Activated naive CD8-positive, alpha-beta T cell treated with anti-CD3 and anti-CD28 coated beads, Interleukin-2, amount 10 ng/mL, durations not matched to agents 7 days and 5 days (primary cell): ENCODE data around the gene MALAT1. TPM values are rescaled to one million over a fixed set of nuclear protein-coding genes. Genes with fewer than 3 reads are reported as not detected.
A peak's percentile ranks its signal among the peaks of the same experiment; 100 is the strongest.
"Not testable (repeated sequence)": the region's sequence is repeated elsewhere in the genome, so short reads cannot be mapped to it uniquely, and the experiment has no call there.

Experiments used
- ATAC-seq: fragments of 150-1000 bp; cut with Tn5 transposase; one replicate; pipeline ENCODE4 v1.10.0; 2021; ENCODE audit warnings: low read depth, moderate library complexity
- POLR2A ChIA-PET: fragments of 350-600 bp; sonication (Branson Sonifier 250); formaldehyde crosslinking; loops from one replicate; lab custom pipeline; 2021; ENCODE audit warnings: antibody characterized with exemption; lab: Charles Lee
- DNase-seq: peaks from one replicate; pipeline ENCODE4 v3.0.0; 2021
- H3K27ac Mint-ChIP-seq: one replicate; pipeline ENCODE4 v1.8.0; 2022; ENCODE audit warnings: mild to moderate bottlenecking, mixed read lengths
- H3K27me3 Mint-ChIP-seq: one replicate; pipeline ENCODE4 v1.8.0; 2022; ENCODE audit warnings: mild to moderate bottlenecking, moderate library complexity, mixed read lengths
- H3K36me3 Mint-ChIP-seq: one replicate; pipeline ENCODE4 v1.8.0; 2021; ENCODE audit warnings: mild to moderate bottlenecking, mixed read lengths
- H3K4me1 Mint-ChIP-seq: one replicate; pipeline ENCODE4 v1.8.0; 2021; ENCODE audit warnings: mixed read lengths
- H3K4me3 Mint-ChIP-seq: one replicate; pipeline ENCODE4 v1.8.0; 2022; ENCODE audit warnings: mild to moderate bottlenecking, moderate library complexity, mixed read lengths
- H3K9me3 Mint-ChIP-seq: one replicate; pipeline ENCODE4 v1.8.0; 2021; ENCODE audit warnings: mixed read lengths
- total RNA-seq, 2 experiments: library from RNA; stranded (reverse); gene quantifications; one replicate each; pipeline ENCODE4 v1.2.3, GENCODE V29; 2021

MALAT1 gene
- over 10,000 TPM; 13,719 to 14,448 TPM for total RNA-seq

- peak; percentile 98 for DNase-seq
- POLR2A ChIA-PET: interaction anchor here (0.7 to 28.7 kb wide), 29 partner anchors 9 to 735 kb away, joined by 3 to 2884 read pairs (median 5); partner anchors contain the start of genes DPF2, EHBP1L1, FAM89B and FRMD8
- no peak within 1 kb of the TSS for H3K4me3 Mint-ChIP-seq
These were observed at the start of gene MALAT1 for GRCh38 chr11:65498977-65499712. Gene MALAT1 (plus strand): TSS chr11:65499045.

GRCh38 chr11:65451301-65451700 lies 47.5 kb upstream of the MALAT1 start:
- H3K4me3 Mint-ChIP-seq, H3K9me3 Mint-ChIP-seq, H3K27ac Mint-ChIP-seq, POLR2A ChIA-PET, H3K4me1 Mint-ChIP-seq, H3K36me3 Mint-ChIP-seq, DNase-seq, H3K27me3 Mint-ChIP-seq, ATAC-seq: not testable (repeated sequence)

More at GRCh38 chr11:65498977-65499712, at the start of gene MALAT1:
- peak; percentile 14 for ATAC-seq
- Mint-ChIP-seq H3K27ac (no peak within 1 kb of the TSS), H3K27me3 (no peaks in the 10 kb centered on the region), H3K9me3 (no peaks in the 10 kb centered on the region), H3K4me1 (peaks cover 23% of the 10 kb centered on the region), H3K36me3 (peaks cover 7% of the 10 kb centered on the region)

GRCh38 chr11:65452259-65452658 lies 46.6 kb upstream of the MALAT1 start:
- H3K4me3 Mint-ChIP-seq, ATAC-seq, H3K27ac Mint-ChIP-seq, H3K9me3 Mint-ChIP-seq, DNase-seq, H3K27me3 Mint-ChIP-seq: not testable (repeated sequence)
- Mint-ChIP-seq H3K4me1 (peaks cover 12% of the 10 kb centered on the region), H3K36me3 (peaks cover 11% of the 10 kb centered on the region)
- POLR2A ChIA-PET: interaction anchor here (0.9 kb wide), 1 partner anchor 27 kb away, joined by 3 read pairs; no protein-coding TSS in a partner anchor

- POLR2A ChIA-PET: interaction anchor here (0.7 to 1.1 kb wide), 4 partner anchors 9 to 72 kb away, joined by 3 to 7 read pairs (median 4); partner anchors contain the start of gene SCYL1
- ATAC-seq: no peak
These were observed 45.9 kb upstream of the MALAT1 start for GRCh38 chr11:65452806-65453490.

GRCh38 chr11:65454311-65454695 lies 44.5 kb upstream of the MALAT1 start:
- ATAC-seq: no peak
- peak; percentile 20 for DNase-seq
- peaks cover 1% of the 10 kb centered on the region for H3K9me3 Mint-ChIP-seq
- H3K36me3 Mint-ChIP-seq: peaks cover 14% of the 10 kb centered on the region
- H3K27me3 Mint-ChIP-seq: peaks cover 2% of the 10 kb centered on the region
- H3K4me3 Mint-ChIP-seq: peak overlapping the region; percentile 93
- no peak overlapping the region for H3K27ac Mint-ChIP-seq
- POLR2A ChIA-PET: interaction anchor here (0.7 kb wide), 1 partner anchor 12 kb away, joined by 3 read pairs; no protein-coding TSS in a partner anchor
- peaks cover 15% of the 10 kb centered on the region for H3K4me1 Mint-ChIP-seq

More at GRCh38 chr11:65452806-65453490, 45.9 kb upstream of the MALAT1 start:
- Mint-ChIP-seq H3K36me3 (peaks cover 12% of the 10 kb centered on the region), H3K4me3 (peak overlapping the region; percentile 35), H3K9me3 (peaks cover 2% of the 10 kb centered on the region), H3K4me1 (peaks cover 13% of the 10 kb centered on the region), H3K27me3 (peaks cover 2% of the 10 kb centered on the region), H3K27ac (no peak overlapping the region)
- DNase-seq: peak; percentile 10

- POLR2A ChIA-PET: interaction anchor here (0.6 to 1.4 kb wide), 6 partner anchors 10 to 51 kb away, joined by 3 to 7 read pairs (median 4); partner anchors contain the start of gene NEAT1
- H3K27ac Mint-ChIP-seq: peak overlapping the region; percentile 91
- H3K27me3 Mint-ChIP-seq: peaks cover 2% of the 10 kb centered on the region
- peaks cover 18% of the 10 kb centered on the region for H3K4me1 Mint-ChIP-seq
- peak overlapping the region; percentile 93 for H3K4me3 Mint-ChIP-seq
- H3K36me3 Mint-ChIP-seq: peaks cover 13% of the 10 kb centered on the region
- H3K9me3 Mint-ChIP-seq: no peaks in the 10 kb centered on the region
- peak; percentile 94 for ATAC-seq
- DNase-seq: peak; percentile 88
These were observed 44.0 kb upstream of the MALAT1 start for GRCh38 chr11:65454696-65455456.

- Mint-ChIP-seq H3K27me3 (peaks cover 2% of the 10 kb centered on the region), H3K9me3 (no peaks in the 10 kb centered on the region), H3K4me3 (peak overlapping the region; percentile 93), H3K36me3 (peaks cover 13% of the 10 kb centered on the region), H3K27ac (no peak overlapping the region), H3K4me1 (peaks cover 18% of the 10 kb centered on the region)
- POLR2A ChIA-PET: no interaction called here
- DNase-seq (no peak), ATAC-seq (no peak)
These were observed 42.4 kb upstream of the MALAT1 start for GRCh38 chr11:65456418-65456817.

GRCh38 chr11:65459552-65459951 lies 39.3 kb upstream of the MALAT1 start:
- Mint-ChIP-seq H3K4me1 (peaks cover 17% of the 10 kb centered on the region), H3K27ac (no peak overlapping the region), H3K36me3 (peaks cover 13% of the 10 kb centered on the region), H3K4me3 (no peak overlapping the region), H3K27me3 (no peaks in the 10 kb centered on the region), H3K9me3 (no peaks in the 10 kb centered on the region)
- no peak for DNase-seq
- no peak for ATAC-seq
- POLR2A ChIA-PET: interaction anchor here (0.9 to 1.6 kb wide), 3 partner anchors 36 to 71 kb away, joined by 3 read pairs; no protein-coding TSS in a partner anchor

GRCh38 chr11:65465471-65465870 lies 33.4 kb upstream of the MALAT1 start:
- not testable (repeated sequence) for H3K27me3 Mint-ChIP-seq, H3K4me1 Mint-ChIP-seq, ATAC-seq, H3K36me3 Mint-ChIP-seq, H3K9me3 Mint-ChIP-seq, H3K27ac Mint-ChIP-seq, H3K4me3 Mint-ChIP-seq, DNase-seq
- POLR2A ChIA-PET: interaction anchor here (0.6 to 10.7 kb wide), 2 partner anchors 20 to 46 kb away, joined by 3 to 145 read pairs; partner anchors contain the start of gene NEAT1

GRCh38 chr11:65467306-65467705 lies 31.5 kb upstream of the MALAT1 start:
- DNase-seq, H3K4me3 Mint-ChIP-seq, ATAC-seq, H3K36me3 Mint-ChIP-seq, H3K27ac Mint-ChIP-seq, H3K27me3 Mint-ChIP-seq, H3K4me1 Mint-ChIP-seq, H3K9me3 Mint-ChIP-seq: not testable (repeated sequence)
- POLR2A ChIA-PET: interaction anchor here (10.7 kb wide), 1 partner anchor 47 kb away, joined by 145 read pairs; the partner anchor contains the start of gene NEAT1

- H3K9me3 Mint-ChIP-seq: no peaks in the 10 kb centered on the region
- no peaks in the 10 kb centered on the region for H3K36me3 Mint-ChIP-seq
- H3K27ac Mint-ChIP-seq: no peak overlapping the region
- no peaks in the 10 kb centered on the region for H3K27me3 Mint-ChIP-seq
- ATAC-seq (peak; percentile 38), DNase-seq (peak; percentile 74)
- no peak overlapping the region for H3K4me3 Mint-ChIP-seq
- H3K4me1 Mint-ChIP-seq: peaks cover 8% of the 10 kb centered on the region
- POLR2A ChIA-PET: interaction anchor here (0.6 to 14.5 kb wide), 4 partner anchors 29 to 120 kb away, joined by 4 to 686 read pairs (median 74); partner anchors contain the start of genes MALAT1 and NEAT1
These were observed 29.9 kb upstream of the MALAT1 start for GRCh38 chr11:65468874-65469333.

GRCh38 chr11:65470433-65471049 lies 28.3 kb upstream of the MALAT1 start:
- Mint-ChIP-seq H3K36me3 (no peaks in the 10 kb centered on the region), H3K9me3 (no peaks in the 10 kb centered on the region), H3K4me1 (peaks cover 8% of the 10 kb centered on the region), H3K27ac (peak overlapping the region; percentile 23), H3K4me3 (no peak overlapping the region), H3K27me3 (no peaks in the 10 kb centered on the region)
- ATAC-seq: no peak
- DNase-seq: no peak
- POLR2A ChIA-PET: interaction anchor here (1.5 to 14.5 kb wide), 3 partner anchors 27 to 137 kb away, joined by 3 to 686 read pairs (median 145); partner anchors contain the start of genes DPF2, MALAT1 and NEAT1
